DMS53 treated with DMSO at 0.1 percent for 48 hours (cell line): ENCODE data around the gene NBPF12.
"Not testable (repeated sequence)": the region's sequence is repeated elsewhere in the genome, so short reads cannot be mapped to it uniquely, and the experiment has no call there.

Experiments used
- DNase-seq: peaks from one replicate; lab custom pipeline; 2025; ENCODE audit not compliant: unreplicated experiment; lab: John Stamatoyannopoulos, UW

The NBPF12 gene

GRCh38 chr1:146985855-146986254 lies 47.7 kb downstream of the NBPF12 start:
- not testable (repeated sequence) for DNase-seq

- not testable (repeated sequence) for DNase-seq
These were observed 48.3 kb downstream of the NBPF12 start for GRCh38 chr1:146986450-146986849.

- not testable (repeated sequence) for DNase-seq
These were observed 49.4 kb downstream of the NBPF12 start for GRCh38 chr1:146987502-146987901.

- DNase-seq, result not testable (repeated sequence)
These were observed 51.3 kb downstream of the NBPF12 start for GRCh38 chr1:146989455-146989854.

- DNase-seq, result not testable (repeated sequence)
These were observed 70.4 kb downstream of the NBPF12 start for GRCh38 chr1:147008495-147008894.

- DNase-seq, result not testable (repeated sequence)
These were observed 88.9 kb downstream of the NBPF12 start for GRCh38 chr1:147026975-147027374.

- not testable (repeated sequence) for DNase-seq
These were observed 92.0 kb downstream of the NBPF12 start for GRCh38 chr1:147030066-147030653.

- DNase-seq, result no peak
These were observed 101.8 kb downstream of the NBPF12 start for GRCh38 chr1:147039916-147040315.

- DNase-seq, result not testable (repeated sequence)
These were observed 104.8 kb downstream of the NBPF12 start for GRCh38 chr1:147042891-147043290.

GRCh38 chr1:147044511-147044910 lies 106.4 kb downstream of the NBPF12 start:
- not testable (repeated sequence) for DNase-seq
